ENCODE measurements around the gene EYA2.

The EYA2 gene

GRCh38 chr20:47108994-47109393, 214.4 kb downstream of the EYA2 start:
- Histone ChIP-seq H3K27me3 (peaks cover 0 to 6% of the 10 kb centered on the region in 2 donors), H3K4me3 (no peak overlapping the region), H3K27ac (no peak overlapping the region), H3K4me1 (no peaks in the 10 kb centered on the region), H3K36me3 (peaks cover 0 to 6% (median 4%) of the 10 kb centered on the region in 3 donors), H3K9me3 (peaks cover 0 to 13% (median 0%) of the 10 kb centered on the region in 3 donors)
- TF ChIP-seq CTCF (IDR thresholded peaks at IDR 0.05), result no peak
- intact Hi-C loops (cut with DNase I; ENCODE audit: low total_unique reads), result no loop called here
- DNase-seq, result no peak

- no peak for DNase-seq
- intact Hi-C loops (cut with DNase I; ENCODE audit: low total_unique reads), result no loop called here
- Histone ChIP-seq H3K4me3 (no peak overlapping the region), H3K4me1 (no peaks in the 10 kb centered on the region), H3K27me3 (peaks cover 0 to 6% of the 10 kb centered on the region in 2 donors), H3K36me3 (peaks cover 0 to 6% (median 4%) of the 10 kb centered on the region in 3 donors), H3K27ac (no peak overlapping the region), H3K9me3 (peaks cover 0 to 13% (median 0%) of the 10 kb centered on the region in 3 donors)
- no peak for TF ChIP-seq CTCF (IDR thresholded peaks at IDR 0.05)
These were observed 216.2 kb downstream of the EYA2 start for GRCh38 chr20:47110819-47111218.

GRCh38 chr20:47111576-47111975, 216.9 kb downstream of the EYA2 start:
- no peak for DNase-seq
- H3K9me3 ChIP-seq, result peaks cover 0 to 13% (median 0%) of the 10 kb centered on the region in 3 donors
- H3K27ac ChIP-seq, result no peak overlapping the region
- H3K36me3 ChIP-seq, result peaks cover 0 to 6% (median 4%) of the 10 kb centered on the region in 3 donors
- H3K27me3 ChIP-seq, result peaks cover 0 to under 1% of the 10 kb centered on the region in 2 donors
- no peak for TF ChIP-seq CTCF (IDR thresholded peaks at IDR 0.05)
- no peaks in the 10 kb centered on the region for H3K4me1 ChIP-seq
- no peak overlapping the region for H3K4me3 ChIP-seq
- intact Hi-C loops (cut with DNase I; ENCODE audit: low total_unique reads), result no loop called here

- no peak for TF ChIP-seq CTCF (IDR thresholded peaks at IDR 0.05)
- Histone ChIP-seq H3K27ac (no peak overlapping the region), H3K36me3 (peaks cover 0 to 6% (median 4%) of the 10 kb centered on the region in 3 donors), H3K4me3 (no peak overlapping the region), H3K4me1 (peaks cover 0 to 14% (median 7%) of the 10 kb centered on the region in 4 donors), H3K27me3 (no peaks in the 10 kb centered on the region), H3K9me3 (peaks cover 0 to 13% (median 0%) of the 10 kb centered on the region in 3 donors)
- DNase-seq, result no peak
- intact Hi-C loops (cut with DNase I; ENCODE audit: low total_unique reads), result no loop called here
These were observed 218.9 kb downstream of the EYA2 start for GRCh38 chr20:47113362-47114109.

- Histone ChIP-seq H3K4me1 (peaks cover 0 to 14% (median 7%) of the 10 kb centered on the region in 4 donors), H3K27me3 (no peaks in the 10 kb centered on the region), H3K27ac (no peak overlapping the region), H3K4me3 (no peak overlapping the region), H3K36me3 (peaks cover 0 to 2% (median 1%) of the 10 kb centered on the region in 3 donors), H3K9me3 (peaks cover 0 to 10% (median 0%) of the 10 kb centered on the region in 3 donors)
- intact Hi-C loops (cut with DNase I; ENCODE audit: low total_unique reads), result no loop called here
- DNase-seq, result no peak
- no peak for TF ChIP-seq CTCF (IDR thresholded peaks at IDR 0.05)
These were observed 221.1 kb downstream of the EYA2 start for GRCh38 chr20:47115694-47116093.

All from tibial artery (tissue), 4 donors.